Measurements from ENCODE around the gene ARHGEF28. TPM values are rescaled to one million over a fixed set of nuclear protein-coding genes. Genes with fewer than 3 reads are reported as not detected.

The ARHGEF28 gene
- total and polyA plus RNA-seq, 2 of the 13 experiments (the other 11 are each of a cell fraction or from before 2014, with no cell fraction given): 17.4 to 34.1 TPM

GRCh38 chr5:73899916-73900315 is 273.9 kb downstream of the ARHGEF28 start:
- BruUV-seq (replicated peaks): no TSS peak
- DNase-seq (ENCODE audit: low spot score): no peak
- Histone ChIP-seq H3K27ac (ENCODE audit: extremely low read length, insufficient read depth, low read length) (no peak overlapping the region), H3K9ac (ENCODE audit: insufficient read depth, low read depth, low read length) (no peak overlapping the region), H3K9me3 (ENCODE audit: low read length) (no peaks in the 10 kb centered on the region), H3K4me2 (ENCODE audit: low read depth, low read length) (no peak overlapping the region), H2AFZ (ENCODE audit: low read length) (no peak overlapping the region), H3K4me1 (ENCODE audit: insufficient read depth, low read length) (peaks cover 5% of the 10 kb centered on the region), H3K27me3 (ENCODE audit: control insufficient read depth in 1 of 2, insufficient read depth in 2 of 2, low read length in 2 of 2) (no peaks in the 10 kb centered on the region), H4K20me1 (ENCODE audit: insufficient read depth, low read length) (no peaks in the 10 kb centered on the region), H3K4me3 (replicated peaks in 1 of 3; ENCODE audit: insufficient read depth in 1 of 3, low read depth in 2 of 3, low read length in 3 of 3) (no peak overlapping the region), H3K79me2 (ENCODE audit: insufficient read depth, low read length) (no peaks in the 10 kb centered on the region), H3K36me3 (replicated peaks in 1 of 2; ENCODE audit: control insufficient read depth in 1 of 2, insufficient read depth in 2 of 2, low read length in 2 of 2) (peaks cover 17 to 65% of the 10 kb centered on the region in 2 experiments; a peak in 4 of 5 replicates)
- no peak for ATAC-seq
- intact Hi-C loops (cut with micrococcal nuclease; ENCODE audit: unreplicated experiment): loop anchor here (5.0 kb wide), 1 partner anchor 1017 kb away; no protein-coding TSS in a partner anchor
- CTCF ChIA-PET (ENCODE audit: low intra/inter-chr PET ratio, low total read pairs): no interaction called here
- POLR2A ChIA-PET: no interaction called here
- in situ Hi-C loops (cut with HindIII; ENCODE audit: extremely low pct_ligation_motif_present, low pct_unique_long_range_greater_than_20kb): loop anchor here (5.0 kb wide), 1 partner anchor 747 kb away; no protein-coding TSS in a partner anchor
- FAIRE-seq: no peak
- WGBS (ENCODE audit: low lambda C conversion rate): 91% methylated on average over 3 of the region's 3 CpGs
- TF ChIP-seq ZNF704 (CRISPR knock-in tag; IDR thresholded peaks at IDR 0.05; ENCODE audit: borderline replicate concordance): no peak
- no peak for TF ChIP-seq NCOA5 (CRISPR knock-in tag; IDR thresholded peaks at IDR 0.05)
- TF ChIP-seq PAXIP1 (CRISPR knock-in tag; conservative IDR thresholded peaks at IDR 0.05): no peak
- TF ChIP-seq SAP130 (CRISPR knock-in tag; IDR thresholded peaks at IDR 0.05; ENCODE audit: low read depth): no peak
- TF ChIP-seq TAF1 (CRISPR knock-in tag; IDR thresholded peaks at IDR 0.05): no peak
- TF ChIP-seq HINFP (CRISPR knock-in tag; IDR thresholded peaks at IDR 0.05; ENCODE audit: low read depth): no peak
- no peak for TF ChIP-seq ISX (CRISPR knock-in tag; conservative IDR thresholded peaks at IDR 0.05)
- no peak for TF ChIP-seq KDM5B (CRISPR knock-in tag; IDR thresholded peaks at IDR 0.05; ENCODE audit: borderline replicate concordance)
- TF ChIP-seq ZNF674 (CRISPR knock-in tag; IDR thresholded peaks at IDR 0.05; ENCODE audit: low read depth): no peak
- TF ChIP-seq FIP1L1 (IDR thresholded peaks at IDR 0.05; ENCODE audit: borderline replicate concordance, insufficient read depth, low read depth, low read length): no peak
- no peak for TF ChIP-seq ZNF75D (CRISPR knock-in tag; IDR thresholded peaks at IDR 0.05; ENCODE audit: borderline replicate concordance)
- TF ChIP-seq JARID2 (CRISPR knock-in tag; IDR thresholded peaks at IDR 0.05; ENCODE audit: insufficient replicate concordance): no peak
- TF ChIP-seq RELA (CRISPR knock-in tag; IDR thresholded peaks at IDR 0.05): no peak
- no peak for TF ChIP-seq ARID3A (IDR thresholded peaks at IDR 0.05; ENCODE audit: low read depth, low read length)
- no peak for TF ChIP-seq NFKB2 (CRISPR knock-in tag; IDR thresholded peaks at IDR 0.05; ENCODE audit: borderline replicate concordance)
- no peak for TF ChIP-seq GATAD1 (CRISPR knock-in tag; IDR thresholded peaks at IDR 0.05)
- no peak for TF ChIP-seq BHLHE40 (IDR thresholded peaks at IDR 0.05; ENCODE audit: low read length)
- TF ChIP-seq CENPT (CRISPR knock-in tag; IDR thresholded peaks at IDR 0.05; ENCODE audit: low read depth): no peak
